SK-N-MC (cell line): ENCODE data around the gene P2RY8.

Source experiments
- EZH2 ChIP-seq: fragments of 200-600 bp; sonication (generic); IDR thresholded peaks from one replicate; pipeline ENCODE4 v1.6.1; 2017; ENCODE audit warnings: antibody characterized with exemption
- FOXP2 ChIP-seq: optimal IDR thresholded peaks from 2 replicates; pipeline ENCODE3; 2011; ENCODE audit warnings: mild to moderate bottlenecking, moderate library complexity; ENCODE audit not compliant: insufficient read depth; ENCODE audit errors: extremely low read length, control extremely low read depth
- POLR2AphosphoS5 ChIP-seq: IDR thresholded peaks from 2 replicates; pipeline ENCODE4 v1.6.1; 2012; ENCODE audit warnings: mild to moderate bottlenecking, low read depth, low read length, borderline replicate concordance

DNA sequence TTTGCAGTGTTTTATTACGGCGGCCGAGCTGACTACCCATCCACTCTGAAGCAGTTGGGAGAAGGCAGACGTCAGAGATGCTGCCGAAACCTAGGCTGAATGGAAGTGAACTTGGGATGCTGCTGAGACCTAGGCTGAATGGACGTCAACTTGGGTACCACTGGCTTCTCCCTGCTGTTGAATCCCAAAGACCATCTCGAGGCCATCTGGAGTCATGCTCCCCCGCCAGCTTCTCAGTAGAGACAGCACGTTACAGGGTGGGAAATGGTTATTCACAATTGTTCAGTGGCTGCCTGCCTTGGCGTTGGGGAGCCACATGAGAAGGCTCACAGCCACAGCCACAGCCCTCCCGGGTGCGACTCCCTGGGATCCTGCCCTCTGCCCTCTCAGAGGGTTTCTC, 40.9 kb downstream of the P2RY8 start:
- TF ChIP-seq POLR2AphosphoS5, result no peak
- TF ChIP-seq EZH2, result no peak
- no peak for TF ChIP-seq FOXP2
